ENCODE measurements around the gene NADSYN1. TPM values are rescaled to one million over a fixed set of nuclear protein-coding genes. Genes with fewer than 3 reads are reported as not detected.

Gene NADSYN1
- total RNA-seq, 2 experiments from 2014 or later = 76.6 to 78.9 TPM

GRCh38 chr11:71437399-71437798, 15.6 kb upstream of the NADSYN1 start:
- no peak for DNase-seq
- intact Hi-C loops (cut with micrococcal nuclease) = no loop called here
- no peaks in the 10 kb centered on the region for H3K4me1 Mint-ChIP-seq (ENCODE audit: low read depth)
- CTCF ChIA-PET = no interaction called here
- H3K27ac Mint-ChIP-seq = no peak overlapping the region
- H3K4me3 Mint-ChIP-seq = no peak overlapping the region
- H3K9me3 Mint-ChIP-seq = no peaks in the 10 kb centered on the region
- H3K27me3 Mint-ChIP-seq (ENCODE audit: low read depth) = no peaks in the 10 kb centered on the region
- peaks cover 21% of the 10 kb centered on the region for H3K36me3 Mint-ChIP-seq (ENCODE audit: low read depth)

GRCh38 chr11:71437879-71438278, 15.1 kb upstream of the NADSYN1 start:
- no peaks in the 10 kb centered on the region for H3K27me3 Mint-ChIP-seq (ENCODE audit: low read depth)
- no peaks in the 10 kb centered on the region for H3K9me3 Mint-ChIP-seq
- H3K4me1 Mint-ChIP-seq (ENCODE audit: low read depth) = no peaks in the 10 kb centered on the region
- H3K36me3 Mint-ChIP-seq (ENCODE audit: low read depth) = peaks cover 25% of the 10 kb centered on the region
- no peak overlapping the region for H3K27ac Mint-ChIP-seq
- H3K4me3 Mint-ChIP-seq = no peak overlapping the region
- no peak for DNase-seq
- intact Hi-C loops (cut with micrococcal nuclease) = no loop called here
- CTCF ChIA-PET = no interaction called here

- CTCF ChIA-PET = no interaction called here
- Mint-ChIP-seq H3K36me3 (ENCODE audit: low read depth) (peaks cover 32% of the 10 kb centered on the region), H3K9me3 (no peaks in the 10 kb centered on the region), H3K27ac (no peak overlapping the region), H3K27me3 (ENCODE audit: low read depth) (no peaks in the 10 kb centered on the region), H3K4me3 (no peak overlapping the region), H3K4me1 (ENCODE audit: low read depth) (no peaks in the 10 kb centered on the region)
- DNase-seq = no peak
- intact Hi-C loops (cut with micrococcal nuclease) = no loop called here
Measured at GRCh38 chr11:71438650-71439049, 14.4 kb upstream of the NADSYN1 start.

- Mint-ChIP-seq H3K9me3 (no peaks in the 10 kb centered on the region), H3K4me1 (ENCODE audit: low read depth) (peaks cover 2% of the 10 kb centered on the region), H3K27ac (no peak overlapping the region), H3K4me3 (no peak overlapping the region), H3K27me3 (ENCODE audit: low read depth) (no peaks in the 10 kb centered on the region), H3K36me3 (ENCODE audit: low read depth) (peaks cover 40% of the 10 kb centered on the region)
- DNase-seq = no peak
- CTCF ChIA-PET = interaction anchor here (0.6 kb wide), 1 partner anchor 125 kb away, joined by 3 read pairs; no protein-coding TSS in a partner anchor
- intact Hi-C loops (cut with micrococcal nuclease) = no loop called here
Measured at GRCh38 chr11:71440021-71440755, 12.8 kb upstream of the NADSYN1 start.

- Mint-ChIP-seq H3K27ac (no peak overlapping the region), H3K36me3 (ENCODE audit: low read depth) (peaks cover 50% of the 10 kb centered on the region), H3K9me3 (peaks cover under 1% of the 10 kb centered on the region), H3K27me3 (ENCODE audit: low read depth) (no peaks in the 10 kb centered on the region), H3K4me1 (ENCODE audit: low read depth) (peaks cover 2% of the 10 kb centered on the region), H3K4me3 (no peak overlapping the region)
- DNase-seq = no peak
- CTCF ChIA-PET = no interaction called here
- intact Hi-C loops (cut with micrococcal nuclease) = no loop called here
Measured at GRCh38 chr11:71441251-71441650, 11.8 kb upstream of the NADSYN1 start.

GRCh38 chr11:71442123-71442522, 10.9 kb upstream of the NADSYN1 start:
- H3K9me3 Mint-ChIP-seq = peaks cover 2% of the 10 kb centered on the region
- no peak for DNase-seq
- H3K4me1 Mint-ChIP-seq (ENCODE audit: low read depth) = peaks cover 8% of the 10 kb centered on the region
- peaks cover 57% of the 10 kb centered on the region for H3K36me3 Mint-ChIP-seq (ENCODE audit: low read depth)
- intact Hi-C loops (cut with micrococcal nuclease) = no loop called here
- CTCF ChIA-PET = no interaction called here
- no peak overlapping the region for H3K27ac Mint-ChIP-seq
- H3K27me3 Mint-ChIP-seq (ENCODE audit: low read depth) = no peaks in the 10 kb centered on the region
- H3K4me3 Mint-ChIP-seq = no peak overlapping the region

- Mint-ChIP-seq H3K36me3 (ENCODE audit: low read depth) (peaks cover 62% of the 10 kb centered on the region), H3K4me1 (ENCODE audit: low read depth) (peaks cover 16% of the 10 kb centered on the region), H3K27ac (no peak overlapping the region), H3K4me3 (no peak overlapping the region), H3K9me3 (peaks cover 2% of the 10 kb centered on the region), H3K27me3 (ENCODE audit: low read depth) (no peaks in the 10 kb centered on the region)
- no peak for DNase-seq
- intact Hi-C loops (cut with micrococcal nuclease) = no loop called here
- CTCF ChIA-PET = interaction anchor here (0.6 kb wide), 1 partner anchor 365 kb away, joined by 4 read pairs; no protein-coding TSS in a partner anchor
Measured at GRCh38 chr11:71442880-71443279, 10.1 kb upstream of the NADSYN1 start.

- intact Hi-C loops (cut with micrococcal nuclease) = no loop called here
- Mint-ChIP-seq H3K27ac (no peak overlapping the region), H3K4me3 (no peak overlapping the region), H3K4me1 (ENCODE audit: low read depth) (peaks cover 16% of the 10 kb centered on the region), H3K27me3 (ENCODE audit: low read depth) (no peaks in the 10 kb centered on the region), H3K9me3 (peaks cover 2% of the 10 kb centered on the region), H3K36me3 (ENCODE audit: low read depth) (peaks cover 62% of the 10 kb centered on the region)
- no peak for DNase-seq
- CTCF ChIA-PET = no interaction called here
Measured at GRCh38 chr11:71443736-71444445, 9.1 kb upstream of the NADSYN1 start.

- intact Hi-C loops (cut with micrococcal nuclease) = loop anchor here (5.0 kb wide), 1 partner anchor 777 kb away; the partner anchor contains the start of gene INPPL1
- Mint-ChIP-seq H3K4me3 (no peak overlapping the region), H3K27me3 (ENCODE audit: low read depth) (no peaks in the 10 kb centered on the region), H3K27ac (no peak overlapping the region), H3K9me3 (peaks cover 2% of the 10 kb centered on the region), H3K36me3 (ENCODE audit: low read depth) (peaks cover 60% of the 10 kb centered on the region), H3K4me1 (ENCODE audit: low read depth) (peaks cover 17% of the 10 kb centered on the region)
- no peak for DNase-seq
- CTCF ChIA-PET = no interaction called here
Measured at GRCh38 chr11:71444811-71445210, 8.2 kb upstream of the NADSYN1 start.

GRCh38 chr11:71446150-71446549, 6.9 kb upstream of the NADSYN1 start:
- H3K27me3 Mint-ChIP-seq (ENCODE audit: low read depth) = no peaks in the 10 kb centered on the region
- H3K27ac Mint-ChIP-seq = no peak overlapping the region
- peaks cover 28% of the 10 kb centered on the region for H3K4me1 Mint-ChIP-seq (ENCODE audit: low read depth)
- CTCF ChIA-PET = no interaction called here
- peaks cover 51% of the 10 kb centered on the region for H3K36me3 Mint-ChIP-seq (ENCODE audit: low read depth)
- DNase-seq = no peak
- intact Hi-C loops (cut with micrococcal nuclease) = loop anchor here (5.0 kb wide), 1 partner anchor 776 kb away; the partner anchor contains the start of gene INPPL1
- peaks cover 2% of the 10 kb centered on the region for H3K9me3 Mint-ChIP-seq
- H3K4me3 Mint-ChIP-seq = no peak overlapping the region

GRCh38 chr11:71446942-71447688, 5.9 kb upstream of the NADSYN1 start:
- CTCF ChIA-PET = interaction anchor here (0.6 kb wide), 1 partner anchor 632 kb away, joined by 3 read pairs; no protein-coding TSS in a partner anchor
- H3K4me1 Mint-ChIP-seq (ENCODE audit: low read depth) = peaks cover 38% of the 10 kb centered on the region
- H3K27ac Mint-ChIP-seq = peak overlapping the region; percentile 50

GRCh38 chr11:71447791-71448256, 5.2 kb upstream of the NADSYN1 start:
- intact Hi-C loops (cut with micrococcal nuclease) = loop anchor here (2.0 to 5.0 kb wide), 2 partner anchors 41 to 774 kb away; partner anchors contain the start of gene INPPL1
- H3K36me3 Mint-ChIP-seq (ENCODE audit: low read depth) = peaks cover 44% of the 10 kb centered on the region
- peaks cover 40% of the 10 kb centered on the region for H3K4me1 Mint-ChIP-seq (ENCODE audit: low read depth)
- peak; percentile 49 for DNase-seq
- CTCF ChIA-PET = interaction anchor here (0.6 kb wide), 1 partner anchor 633 kb away, joined by 3 read pairs; no protein-coding TSS in a partner anchor
- no peaks in the 10 kb centered on the region for H3K27me3 Mint-ChIP-seq (ENCODE audit: low read depth)
- peaks cover 2% of the 10 kb centered on the region for H3K9me3 Mint-ChIP-seq
- H3K27ac Mint-ChIP-seq = peak overlapping the region; percentile 50
- peak overlapping the region; percentile 91 for H3K4me3 Mint-ChIP-seq

More at GRCh38 chr11:71446942-71447688, 5.9 kb upstream of the NADSYN1 start:
- H3K4me3 Mint-ChIP-seq = peak overlapping the region; percentile 91
- no peak for DNase-seq
- H3K27me3 Mint-ChIP-seq (ENCODE audit: low read depth) = no peaks in the 10 kb centered on the region
- H3K9me3 Mint-ChIP-seq = peaks cover 2% of the 10 kb centered on the region
- H3K36me3 Mint-ChIP-seq (ENCODE audit: low read depth) = peaks cover 47% of the 10 kb centered on the region
- intact Hi-C loops (cut with micrococcal nuclease) = loop anchor here (5.0 kb wide), 1 partner anchor 775 kb away; the partner anchor contains the start of gene INPPL1
